Measurements from ENCODE around the gene MOV10L1.

Gene MOV10L1

GRCh38 chr22:50177537-50178470, 88.0 kb downstream of the MOV10L1 start:
- TF ChIP-seq, protein P1, sequence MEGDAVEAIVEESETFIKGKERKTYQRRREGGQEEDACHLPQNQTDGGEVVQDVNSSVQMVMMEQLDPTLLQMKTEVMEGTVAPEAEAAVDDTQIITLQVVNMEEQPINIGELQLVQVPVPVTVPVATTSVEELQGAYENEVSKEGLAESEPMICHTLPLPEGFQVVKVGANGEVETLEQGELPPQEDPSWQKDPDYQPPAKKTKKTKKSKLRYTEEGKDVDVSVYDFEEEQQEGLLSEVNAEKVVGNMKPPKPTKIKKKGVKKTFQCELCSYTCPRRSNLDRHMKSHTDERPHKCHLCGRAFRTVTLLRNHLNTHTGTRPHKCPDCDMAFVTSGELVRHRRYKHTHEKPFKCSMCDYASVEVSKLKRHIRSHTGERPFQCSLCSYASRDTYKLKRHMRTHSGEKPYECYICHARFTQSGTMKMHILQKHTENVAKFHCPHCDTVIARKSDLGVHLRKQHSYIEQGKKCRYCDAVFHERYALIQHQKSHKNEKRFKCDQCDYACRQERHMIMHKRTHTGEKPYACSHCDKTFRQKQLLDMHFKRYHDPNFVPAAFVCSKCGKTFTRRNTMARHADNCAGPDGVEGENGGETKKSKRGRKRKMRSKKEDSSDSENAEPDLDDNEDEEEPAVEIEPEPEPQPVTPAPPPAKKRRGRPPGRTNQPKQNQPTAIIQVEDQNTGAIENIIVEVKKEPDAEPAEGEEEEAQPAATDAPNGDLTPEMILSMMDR (IDR thresholded peaks at IDR 0.05; ENCODE audit: low read depth, low read length), result no peak
- TF ChIP-seq MYC (IDR thresholded peaks at IDR 0.05; ENCODE audit: low read depth, low read length) (no peak), MAX (IDR thresholded peaks at IDR 0.05; ENCODE audit: low read depth, low read length) (no peak)
- H3K4me3 ChIP-seq (ENCODE audit: low read depth, low read length), result no peak overlapping the region
- no peak for DNase-seq (ENCODE audit: low read depth)

GRCh38 chr22:50178471-50178864, 88.7 kb downstream of the MOV10L1 start:
- TF ChIP-seq, protein P1 (IDR thresholded peaks at IDR 0.05; ENCODE audit: low read depth, low read length), result no peak
- H3K4me3 ChIP-seq (ENCODE audit: low read depth, low read length), result no peak overlapping the region
- DNase-seq (ENCODE audit: low read depth), result no peak

- DNase-seq (ENCODE audit: low read depth), result no peak
- TF ChIP-seq MYC (IDR thresholded peaks at IDR 0.05; ENCODE audit: low read depth, low read length) (no peak), MAX (IDR thresholded peaks at IDR 0.05; ENCODE audit: low read depth, low read length) (no peak), POLR2A (IDR thresholded peaks at IDR 0.05; ENCODE audit: extremely low read depth, insufficient read length) (no peak)
- TF ChIP-seq, protein P1 (IDR thresholded peaks at IDR 0.05; ENCODE audit: low read depth, low read length), result no peak
- H3K4me3 ChIP-seq (ENCODE audit: low read depth, low read length), result no peak overlapping the region
Measured at GRCh38 chr22:50178871-50179869, 89.4 kb downstream of the MOV10L1 start.

GRCh38 chr22:50179937-50180726, 90.3 kb downstream of the MOV10L1 start:
- TF ChIP-seq POLR2A (IDR thresholded peaks at IDR 0.05; ENCODE audit: extremely low read depth, insufficient read length), result no peak
- TF ChIP-seq, protein P1 (IDR thresholded peaks at IDR 0.05; ENCODE audit: low read depth, low read length), result no peak
- peak; percentile 13; the same call in 1 of the 2 replicates for TF ChIP-seq MAX (IDR thresholded peaks at IDR 0.05; ENCODE audit: low read depth, low read length)
- DNase-seq (ENCODE audit: low read depth), result peak; percentile 55
- no peak overlapping the region for H3K4me3 ChIP-seq (ENCODE audit: low read depth, low read length)

- TF ChIP-seq, protein P1 (IDR thresholded peaks at IDR 0.05; ENCODE audit: low read depth, low read length), result no peak
- TF ChIP-seq MAX (IDR thresholded peaks at IDR 0.05; ENCODE audit: low read depth, low read length), result no peak
- no peak for TF ChIP-seq POLR2A (IDR thresholded peaks at IDR 0.05; ENCODE audit: extremely low read depth, insufficient read length)
- H3K4me3 ChIP-seq (ENCODE audit: low read depth, low read length), result no peak overlapping the region
Measured at GRCh38 chr22:50180727-50181521, 91.1 kb downstream of the MOV10L1 start.

More at GRCh38 chr22:50180727-50181521, 91.1 kb downstream of the MOV10L1 start:
- no peak for DNase-seq (ENCODE audit: low read depth)
